DMS 273 (cell line): Measurements from ENCODE around the gene REPS1.

Experiments used
- DNase-seq: peaks from one replicate; lab custom pipeline; 2025; ENCODE audit not compliant: unreplicated experiment; lab: John Stamatoyannopoulos, UW

The REPS1 gene

GRCh38 chr6:138862456-138862855 lies 125.6 kb downstream of the REPS1 start:
- DNase-seq: no peak

GRCh38 chr6:138857775-138858174 lies 130.3 kb downstream of the REPS1 start:
- no peak for DNase-seq

GRCh38 chr6:138856654-138857053 lies 131.4 kb downstream of the REPS1 start:
- no peak for DNase-seq
